ENCODE data around the gene HGFAC.

DNA sequence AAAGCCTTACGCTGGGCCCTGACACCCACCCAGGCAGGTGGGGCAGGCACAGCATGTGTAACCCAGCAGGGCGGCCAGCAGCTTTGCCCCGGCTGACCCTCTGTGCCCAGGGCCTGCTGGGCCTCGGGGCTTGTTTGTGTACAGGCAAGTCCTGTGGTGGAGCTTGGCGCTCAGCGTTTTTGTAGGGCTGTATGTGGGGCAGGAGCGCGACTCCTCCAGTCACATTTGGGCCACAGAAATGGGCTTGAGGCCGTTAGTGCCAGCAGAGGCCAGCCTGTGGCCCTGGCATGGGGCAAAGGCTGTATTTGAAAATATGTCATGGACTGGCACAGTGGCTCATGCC lies 14.7 kb upstream of the HGFAC start:
- TF ChIP-seq POLR2A (IDR thresholded peaks at IDR 0.05) (no peak), EP300 (IDR thresholded peaks at IDR 0.05) (no peak)
- TF ChIP-seq, protein P1, sequence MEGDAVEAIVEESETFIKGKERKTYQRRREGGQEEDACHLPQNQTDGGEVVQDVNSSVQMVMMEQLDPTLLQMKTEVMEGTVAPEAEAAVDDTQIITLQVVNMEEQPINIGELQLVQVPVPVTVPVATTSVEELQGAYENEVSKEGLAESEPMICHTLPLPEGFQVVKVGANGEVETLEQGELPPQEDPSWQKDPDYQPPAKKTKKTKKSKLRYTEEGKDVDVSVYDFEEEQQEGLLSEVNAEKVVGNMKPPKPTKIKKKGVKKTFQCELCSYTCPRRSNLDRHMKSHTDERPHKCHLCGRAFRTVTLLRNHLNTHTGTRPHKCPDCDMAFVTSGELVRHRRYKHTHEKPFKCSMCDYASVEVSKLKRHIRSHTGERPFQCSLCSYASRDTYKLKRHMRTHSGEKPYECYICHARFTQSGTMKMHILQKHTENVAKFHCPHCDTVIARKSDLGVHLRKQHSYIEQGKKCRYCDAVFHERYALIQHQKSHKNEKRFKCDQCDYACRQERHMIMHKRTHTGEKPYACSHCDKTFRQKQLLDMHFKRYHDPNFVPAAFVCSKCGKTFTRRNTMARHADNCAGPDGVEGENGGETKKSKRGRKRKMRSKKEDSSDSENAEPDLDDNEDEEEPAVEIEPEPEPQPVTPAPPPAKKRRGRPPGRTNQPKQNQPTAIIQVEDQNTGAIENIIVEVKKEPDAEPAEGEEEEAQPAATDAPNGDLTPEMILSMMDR (IDR thresholded peaks at IDR 0.05) = no peak

Measured in sigmoid colon (tissue), 4 donors.